Type B pancreatic cell (in vitro differentiated cells): Measurements from ENCODE around the gene MYO5A. TPM values are rescaled to one million over a fixed set of nuclear protein-coding genes. Genes with fewer than 3 reads are reported as not detected.

Source experiments
- DNase-seq: peaks from one replicate; pipeline ENCODE4 v3.0.0; 2021; ENCODE audit warnings: mixed read lengths; ENCODE audit not compliant: unreplicated experiment; ENCODE audit errors: extremely low spot score
- H3K27ac Mint-ChIP-seq: 2 replicates; pipeline ENCODE4 v1.8.0; 2021; ENCODE audit warnings: mild to moderate bottlenecking, mixed read lengths
- H3K27me3 Mint-ChIP-seq: 2 replicates; pipeline ENCODE4 v1.8.0; 2021; ENCODE audit warnings: mixed read lengths
- H3K36me3 Mint-ChIP-seq: 2 replicates; pipeline ENCODE4 v1.8.0; 2021; ENCODE audit warnings: mixed read lengths
- H3K4me1 Mint-ChIP-seq: one replicate; pipeline ENCODE4 v1.8.0; 2021; ENCODE audit warnings: mixed read lengths; ENCODE audit not compliant: unreplicated experiment
- H3K4me3 Mint-ChIP-seq: 2 replicates; pipeline ENCODE4 v1.8.0; 2021; ENCODE audit warnings: mild to moderate bottlenecking, mixed read lengths
- H3K9me3 Mint-ChIP-seq: 2 replicates; pipeline ENCODE4 v1.8.0; 2021; ENCODE audit warnings: mixed read lengths
- total RNA-seq: library from RNA; stranded (reverse); gene quantifications from 2 replicates; pipeline ENCODE4 v1.2.1, GENCODE V29; 2021; ENCODE audit warnings: low replicate concordance
- TF ChIP-seq, protein P1 (sequence below): fragments of 200-600 bp; sonication (generic); conservative IDR thresholded peaks from 2 replicates; pipeline ENCODE4 v1.5.0; 2021; ENCODE audit warnings: antibody characterized with exemption, mild to moderate bottlenecking

The MYO5A gene
- total RNA-seq, 1 donor from 2014 or later: 20.9 TPM

DNA sequence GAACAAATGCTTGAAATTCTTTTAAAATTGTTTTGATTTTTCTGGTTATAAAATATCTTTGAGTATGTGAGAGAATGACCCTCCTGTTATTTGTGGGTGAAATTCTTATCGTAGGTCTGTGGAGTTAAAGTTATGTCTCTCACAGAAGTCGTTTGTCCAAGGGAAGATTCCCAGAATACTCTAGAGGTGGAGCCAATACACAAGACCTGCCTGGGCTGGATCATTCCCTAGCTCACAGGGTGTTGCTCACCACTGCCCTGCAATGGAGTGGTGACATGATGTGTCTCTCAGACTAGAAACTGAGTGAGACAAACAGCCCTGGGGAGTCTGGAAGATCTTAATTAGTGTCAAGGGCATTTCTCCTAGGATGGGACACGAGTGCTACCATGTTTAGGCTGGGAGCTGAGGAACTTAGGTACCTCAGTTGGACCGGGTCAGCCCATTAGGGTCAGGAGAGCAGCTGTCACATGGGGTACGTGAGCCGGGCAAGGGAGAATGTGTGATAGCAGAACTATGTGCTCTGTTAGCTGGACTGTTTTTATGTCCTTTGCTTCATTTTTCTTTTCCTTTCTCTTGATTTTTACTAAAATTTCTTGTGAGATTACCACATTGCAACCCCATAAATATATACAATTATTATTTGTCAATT, 179.5 kb downstream of the MYO5A start:
- DNase-seq: no peak
- Mint-ChIP-seq H3K27me3 (no peaks in the 10 kb centered on the region), H3K27ac (no peak overlapping the region), H3K36me3 (peaks cover 8% of the 10 kb centered on the region), H3K4me1 (no peaks in the 10 kb centered on the region), H3K4me3 (no peak overlapping the region), H3K9me3 (no peaks in the 10 kb centered on the region)
- TF ChIP-seq, protein P1, sequence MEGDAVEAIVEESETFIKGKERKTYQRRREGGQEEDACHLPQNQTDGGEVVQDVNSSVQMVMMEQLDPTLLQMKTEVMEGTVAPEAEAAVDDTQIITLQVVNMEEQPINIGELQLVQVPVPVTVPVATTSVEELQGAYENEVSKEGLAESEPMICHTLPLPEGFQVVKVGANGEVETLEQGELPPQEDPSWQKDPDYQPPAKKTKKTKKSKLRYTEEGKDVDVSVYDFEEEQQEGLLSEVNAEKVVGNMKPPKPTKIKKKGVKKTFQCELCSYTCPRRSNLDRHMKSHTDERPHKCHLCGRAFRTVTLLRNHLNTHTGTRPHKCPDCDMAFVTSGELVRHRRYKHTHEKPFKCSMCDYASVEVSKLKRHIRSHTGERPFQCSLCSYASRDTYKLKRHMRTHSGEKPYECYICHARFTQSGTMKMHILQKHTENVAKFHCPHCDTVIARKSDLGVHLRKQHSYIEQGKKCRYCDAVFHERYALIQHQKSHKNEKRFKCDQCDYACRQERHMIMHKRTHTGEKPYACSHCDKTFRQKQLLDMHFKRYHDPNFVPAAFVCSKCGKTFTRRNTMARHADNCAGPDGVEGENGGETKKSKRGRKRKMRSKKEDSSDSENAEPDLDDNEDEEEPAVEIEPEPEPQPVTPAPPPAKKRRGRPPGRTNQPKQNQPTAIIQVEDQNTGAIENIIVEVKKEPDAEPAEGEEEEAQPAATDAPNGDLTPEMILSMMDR: no peak

DNA sequence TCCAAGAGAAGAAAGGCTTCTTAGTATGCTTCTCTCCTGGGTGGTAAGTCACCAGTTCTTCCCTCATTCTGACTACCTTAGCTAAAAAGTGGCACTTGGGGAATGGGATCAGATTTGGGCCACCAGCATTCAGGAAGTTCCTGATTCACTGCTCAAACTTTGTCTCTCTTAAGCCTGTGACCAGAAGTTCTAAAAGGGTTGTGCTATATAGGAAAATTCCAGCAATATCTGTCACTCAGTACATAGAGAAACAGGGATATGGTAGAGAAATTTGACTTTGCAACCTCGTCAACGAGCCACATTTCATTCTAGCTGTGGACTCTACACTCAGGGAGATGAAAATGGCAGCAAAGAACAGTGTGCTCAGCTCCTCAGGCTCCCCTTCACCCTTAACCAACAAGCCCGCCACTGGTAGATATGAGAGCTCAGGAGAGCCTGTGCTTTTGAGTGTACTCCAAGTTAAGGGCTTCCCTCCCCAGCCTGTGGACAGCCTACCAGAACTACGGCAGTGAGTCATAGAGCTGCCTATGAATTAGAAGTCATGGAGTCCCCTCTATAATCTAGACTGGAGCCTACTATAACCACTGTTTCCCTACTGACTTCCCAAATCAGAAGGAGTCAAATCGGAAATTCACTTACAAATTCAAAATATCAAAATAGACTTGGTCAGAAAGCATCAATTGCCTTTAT, 180.5 kb downstream of the MYO5A start:
- H3K27me3 Mint-ChIP-seq: no peaks in the 10 kb centered on the region
- no peaks in the 10 kb centered on the region for H3K9me3 Mint-ChIP-seq
- DNase-seq: no peak
- TF ChIP-seq, protein P1: no peak
- H3K36me3 Mint-ChIP-seq: peaks cover 8% of the 10 kb centered on the region
- no peak overlapping the region for H3K27ac Mint-ChIP-seq
- H3K4me1 Mint-ChIP-seq: no peaks in the 10 kb centered on the region
- no peak overlapping the region for H3K4me3 Mint-ChIP-seq

DNA sequence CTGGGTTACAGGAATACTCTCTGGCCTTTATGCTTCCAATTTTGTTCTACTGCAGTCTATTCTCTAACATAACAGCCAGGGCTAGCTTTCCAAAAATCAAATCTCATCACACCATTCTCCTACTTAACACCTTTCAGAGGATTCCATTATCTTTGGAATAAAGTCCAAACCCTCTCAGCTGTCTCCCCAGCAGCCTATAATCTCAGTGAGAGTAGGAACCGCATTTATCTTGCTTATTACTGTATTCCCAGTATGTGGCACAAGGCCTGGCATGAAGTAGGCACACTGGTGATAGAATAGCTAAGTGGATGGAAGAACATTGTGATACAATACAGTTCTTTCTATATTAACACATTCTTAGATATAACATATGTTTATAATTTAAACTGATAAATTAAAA, 184.1 kb downstream of the MYO5A start:
- Mint-ChIP-seq H3K4me1 (no peaks in the 10 kb centered on the region), H3K4me3 (no peak overlapping the region), H3K9me3 (no peaks in the 10 kb centered on the region), H3K27ac (no peak overlapping the region), H3K27me3 (no peaks in the 10 kb centered on the region), H3K36me3 (no peaks in the 10 kb centered on the region)
- no peak for DNase-seq
- TF ChIP-seq, protein P1: no peak

DNA sequence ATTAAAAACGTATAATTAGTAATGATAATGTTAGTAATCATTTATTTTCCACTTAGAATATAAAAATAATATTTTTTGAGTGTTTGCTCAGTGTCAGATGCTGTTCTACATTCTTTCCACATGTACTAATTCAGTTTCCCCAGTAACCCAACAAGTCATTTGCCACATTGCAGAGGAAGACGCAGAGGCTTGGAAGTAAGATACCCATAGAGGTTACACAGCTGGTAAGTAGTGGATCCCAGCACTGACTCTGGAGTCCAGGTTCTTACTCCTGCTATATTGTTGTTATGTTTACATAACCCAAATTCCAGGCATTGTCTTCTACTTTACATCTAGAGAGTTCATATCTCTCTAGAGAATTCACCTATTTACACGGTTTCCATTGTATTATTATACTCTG, 184.8 kb downstream of the MYO5A start:
- Mint-ChIP-seq H3K4me1 (no peaks in the 10 kb centered on the region), H3K36me3 (no peaks in the 10 kb centered on the region), H3K27ac (no peak overlapping the region), H3K9me3 (no peaks in the 10 kb centered on the region), H3K27me3 (no peaks in the 10 kb centered on the region), H3K4me3 (no peak overlapping the region)
- no peak for DNase-seq
- TF ChIP-seq, protein P1: no peak

DNA sequence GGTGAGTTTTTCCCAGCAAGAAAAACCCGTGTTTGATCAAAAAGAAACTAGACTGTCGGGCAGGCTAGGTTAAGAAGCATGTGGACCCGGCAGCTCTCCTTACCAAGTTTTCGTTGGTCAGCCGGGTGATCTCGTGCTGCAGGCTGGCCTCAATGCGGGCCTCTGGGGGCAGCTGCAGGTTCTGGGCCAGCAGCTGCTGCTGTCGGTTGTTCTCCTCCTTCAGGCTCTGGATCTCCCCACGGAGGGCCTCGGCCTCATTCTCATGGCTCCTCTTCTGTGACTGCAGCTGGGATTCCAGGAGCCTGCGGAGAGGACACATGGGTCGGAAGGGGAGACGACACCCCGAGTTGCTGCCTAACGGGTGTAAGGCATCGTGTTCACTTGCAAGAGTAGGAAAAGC, 188.6 kb downstream of the MYO5A start:
- Mint-ChIP-seq H3K4me1 (peaks cover 21% of the 10 kb centered on the region), H3K36me3 (peaks cover 4% of the 10 kb centered on the region), H3K27ac (no peak overlapping the region), H3K4me3 (no peak overlapping the region), H3K9me3 (no peaks in the 10 kb centered on the region), H3K27me3 (no peaks in the 10 kb centered on the region)
- DNase-seq: no peak
- TF ChIP-seq, protein P1: no peak
